UCSD-AML1 (cell line): ENCODE results near the gene IL13RA1.
"Not testable (repeated sequence)": the region's sequence is repeated elsewhere in the genome, so short reads cannot be mapped to it uniquely, and the experiment has no call there.

Experiments used
- DNase-seq: peaks from one replicate; lab custom pipeline; 2025; ENCODE audit not compliant: unreplicated experiment; lab: John Stamatoyannopoulos, UW

Gene IL13RA1

GRCh38 chrX:118726887-118727685 lies at the start of gene IL13RA1:
Gene IL13RA1 (plus strand): TSS chrX:118727606. CDS start chrX:118727639, 33 bp downstream.
- peak; percentile 60 for DNase-seq

- no peak for DNase-seq
These were observed 48.1 kb upstream of the IL13RA1 start for GRCh38 chrX:118679290-118679689.

GRCh38 chrX:118682258-118683014 lies 45.0 kb upstream of the IL13RA1 start:
- no peak for DNase-seq

- no peak for DNase-seq
These were observed 42.0 kb upstream of the IL13RA1 start for GRCh38 chrX:118685393-118685792.

GRCh38 chrX:118688935-118689334 lies 38.5 kb upstream of the IL13RA1 start:
- DNase-seq, result no peak

- no peak for DNase-seq
These were observed 33.6 kb upstream of the IL13RA1 start for GRCh38 chrX:118693843-118694242.

- no peak for DNase-seq
These were observed 32.8 kb upstream of the IL13RA1 start for GRCh38 chrX:118694638-118695037.

GRCh38 chrX:118698516-118699170 lies 28.8 kb upstream of the IL13RA1 start:
- DNase-seq, result peak; percentile 13

- no peak for DNase-seq
These were observed 24.7 kb upstream of the IL13RA1 start for GRCh38 chrX:118702741-118703140.

GRCh38 chrX:118706681-118707080 lies 20.7 kb upstream of the IL13RA1 start:
- DNase-seq, result no peak

GRCh38 chrX:118714521-118714920 lies 12.9 kb upstream of the IL13RA1 start:
- no peak for DNase-seq

GRCh38 chrX:118715917-118716316 lies 11.5 kb upstream of the IL13RA1 start:
- not testable (repeated sequence) for DNase-seq

- not testable (repeated sequence) for DNase-seq
These were observed 10.6 kb upstream of the IL13RA1 start for GRCh38 chrX:118716833-118717232.

- DNase-seq, result no peak
These were observed 9.6 kb upstream of the IL13RA1 start for GRCh38 chrX:118717678-118718391.

- DNase-seq, result no peak
These were observed 8.7 kb upstream of the IL13RA1 start for GRCh38 chrX:118718737-118719136.

- no peak for DNase-seq
These were observed 7.2 kb upstream of the IL13RA1 start for GRCh38 chrX:118720058-118720707.

GRCh38 chrX:118723376-118723775 lies 4.0 kb upstream of the IL13RA1 start:
- DNase-seq, result no peak

GRCh38 chrX:118724365-118724764 lies 3.0 kb upstream of the IL13RA1 start:
- no peak for DNase-seq

GRCh38 chrX:118724775-118725174 lies 2.6 kb upstream of the IL13RA1 start:
- DNase-seq, result no peak

GRCh38 chrX:118726396-118726795 lies 1.0 kb upstream of the IL13RA1 start:
- no peak for DNase-seq
